HG03025 (cell line): ENCODE measurements around the gene CLEC3B.
"Not testable (repeated sequence)": the region's sequence is repeated elsewhere in the genome, so short reads cannot be mapped to it uniquely, and the experiment has no call there.

Source experiments
- ATAC-seq: cut with Tn5 transposase; IDR thresholded peaks from one replicate; pipeline ENCODE4 v1.9.1; 2021; ENCODE audit warnings: mild to moderate bottlenecking, moderate library complexity; ENCODE audit not compliant: unreplicated experiment, low FRiP score

CLEC3B gene

DNA sequence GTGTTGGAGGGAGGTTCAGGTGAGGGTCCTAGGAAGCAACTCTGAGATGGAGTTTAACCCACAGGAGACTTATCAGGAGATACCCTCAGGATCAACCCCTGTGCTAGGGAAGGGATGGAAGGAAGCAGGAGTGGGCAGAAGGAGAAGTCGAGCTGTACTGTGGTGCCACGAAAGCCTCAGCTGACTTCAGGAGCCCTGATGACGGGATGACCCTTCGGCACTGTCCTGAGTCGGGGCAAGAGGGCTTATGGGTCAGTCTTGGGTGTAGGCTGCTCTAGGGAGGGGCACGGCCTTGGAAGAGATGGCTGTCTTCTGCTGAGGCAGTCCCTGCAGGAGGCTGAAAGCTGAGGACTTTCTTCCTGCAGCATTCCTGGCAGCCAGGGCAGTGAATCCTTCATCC is 7.7 kb downstream of the CLEC3B start:
- ATAC-seq = no peak

GRCh38 chr3:45034612-45035252 is 8.6 kb downstream of the CLEC3B start:
- no peak for ATAC-seq

DNA sequence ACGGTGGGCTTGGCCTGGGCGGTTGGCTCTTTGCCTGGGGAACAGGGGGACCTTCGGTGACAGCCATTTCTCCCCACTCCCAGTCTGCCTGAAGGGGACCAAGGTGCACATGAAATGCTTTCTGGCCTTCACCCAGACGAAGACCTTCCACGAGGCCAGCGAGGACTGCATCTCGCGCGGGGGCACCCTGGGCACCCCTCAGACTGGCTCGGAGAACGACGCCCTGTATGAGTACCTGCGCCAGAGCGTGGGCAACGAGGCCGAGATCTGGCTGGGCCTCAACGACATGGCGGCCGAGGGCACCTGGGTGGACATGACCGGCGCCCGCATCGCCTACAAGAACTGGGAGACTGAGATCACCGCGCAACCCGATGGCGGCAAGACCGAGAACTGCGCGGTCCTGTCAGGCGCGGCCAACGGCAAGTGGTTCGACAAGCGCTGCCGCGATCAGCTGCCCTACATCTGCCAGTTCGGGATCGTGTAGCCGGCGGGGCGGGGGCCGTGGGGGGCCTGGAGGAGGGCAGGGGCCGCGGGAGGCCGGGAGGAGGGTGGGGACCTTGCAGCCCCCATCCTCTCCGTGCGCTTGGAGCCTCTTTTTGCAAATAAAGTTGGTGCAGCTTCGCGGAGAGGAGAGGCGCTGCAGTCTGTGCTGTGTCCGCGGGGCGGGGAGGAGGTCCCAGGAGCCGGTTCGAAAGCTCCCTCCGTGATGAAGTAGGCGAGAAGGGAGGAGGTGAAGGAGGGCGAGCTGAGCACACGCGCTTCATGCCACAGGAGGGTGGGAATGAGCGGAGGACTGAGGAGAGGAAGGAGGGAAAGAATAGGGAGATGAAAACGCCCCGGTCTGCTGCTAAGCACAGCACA is 9.6 kb downstream of the CLEC3B start:
- ATAC-seq = no peak

DNA sequence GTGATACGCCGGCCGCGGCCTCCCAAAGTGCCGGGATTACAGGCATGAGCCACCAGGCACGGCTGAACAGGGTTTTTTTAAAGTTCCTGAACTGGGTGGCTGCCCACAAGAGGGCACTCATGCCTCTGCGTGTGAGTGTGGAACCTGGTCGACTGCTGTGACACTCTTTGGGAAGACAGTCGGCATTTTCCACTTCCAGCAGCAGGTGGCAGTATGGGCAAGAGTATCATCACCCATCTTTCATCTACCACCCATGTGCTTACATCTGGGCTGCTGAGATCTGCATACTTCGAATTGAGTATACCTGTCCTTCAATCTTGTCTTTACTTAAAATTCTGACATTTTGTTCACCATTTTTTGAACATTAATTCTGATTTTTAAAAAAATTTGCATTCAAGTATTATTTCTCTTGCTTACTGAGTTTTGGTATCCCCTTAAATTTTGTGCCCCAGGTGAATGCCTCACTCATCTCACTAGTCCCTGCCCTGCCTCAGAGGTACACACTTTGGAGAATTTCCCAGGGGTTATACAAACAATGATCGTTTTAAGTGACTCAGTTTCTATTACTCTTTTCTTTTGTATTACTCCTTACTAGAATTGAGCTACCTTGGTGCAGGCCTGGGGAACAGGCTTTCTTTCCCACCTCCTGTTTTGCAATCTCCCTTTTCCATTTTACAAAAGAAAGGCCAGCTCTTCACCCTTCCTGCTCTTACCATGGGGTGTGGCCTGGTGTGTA is 11.8 kb downstream of the CLEC3B start:
- peak; percentile 61 for ATAC-seq

- ATAC-seq = no peak
Measured at GRCh38 chr3:45041666-45042065, 15.6 kb downstream of the CLEC3B start.

- no peak for ATAC-seq
Measured at GRCh38 chr3:45042162-45042561, 16.1 kb downstream of the CLEC3B start.

GRCh38 chr3:45043728-45044299 is 17.7 kb downstream of the CLEC3B start:
- no peak for ATAC-seq

GRCh38 chr3:45048244-45048643 is 22.1 kb downstream of the CLEC3B start:
- no peak for ATAC-seq

DNA sequence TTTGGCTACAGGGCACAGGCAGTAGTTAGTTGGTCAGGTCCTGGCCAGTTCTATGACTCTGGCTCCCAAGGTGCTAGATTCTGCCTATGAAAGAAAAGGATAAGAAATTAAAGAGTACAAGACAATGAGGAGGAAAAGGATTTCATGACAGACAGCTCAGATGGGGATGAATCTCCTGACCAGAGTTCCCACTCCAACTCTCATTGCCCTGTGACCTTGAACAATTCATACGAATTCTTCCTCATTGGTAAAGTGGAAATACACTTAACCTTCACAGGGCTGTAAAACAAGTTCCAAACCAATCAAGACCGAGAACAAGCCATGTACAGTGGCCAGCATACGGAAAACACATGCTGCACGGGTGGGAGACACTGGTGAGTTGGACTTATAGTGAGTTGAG is 23.7 kb downstream of the CLEC3B start:
- no peak for ATAC-seq

DNA sequence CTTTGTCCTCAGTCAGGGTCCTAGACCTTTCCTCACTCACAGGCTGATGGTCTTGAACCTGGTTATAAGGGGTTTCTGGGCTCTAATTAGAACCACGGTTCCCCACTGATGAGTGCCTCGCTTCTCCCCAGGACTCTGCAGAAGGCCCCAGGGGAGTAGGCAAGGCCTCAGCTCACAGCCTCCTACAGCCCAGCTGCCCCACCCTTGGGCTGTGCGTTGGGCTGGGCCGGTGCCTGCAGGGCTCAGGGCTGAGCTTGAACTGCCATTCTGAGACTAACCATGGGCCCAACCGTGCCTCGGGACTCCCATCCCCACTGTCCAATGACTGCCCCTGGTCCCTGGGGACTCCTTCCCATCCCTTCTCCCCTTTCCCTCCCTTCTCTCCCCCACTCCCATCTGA is 25.6 kb downstream of the CLEC3B start:
- ATAC-seq = no peak

DNA sequence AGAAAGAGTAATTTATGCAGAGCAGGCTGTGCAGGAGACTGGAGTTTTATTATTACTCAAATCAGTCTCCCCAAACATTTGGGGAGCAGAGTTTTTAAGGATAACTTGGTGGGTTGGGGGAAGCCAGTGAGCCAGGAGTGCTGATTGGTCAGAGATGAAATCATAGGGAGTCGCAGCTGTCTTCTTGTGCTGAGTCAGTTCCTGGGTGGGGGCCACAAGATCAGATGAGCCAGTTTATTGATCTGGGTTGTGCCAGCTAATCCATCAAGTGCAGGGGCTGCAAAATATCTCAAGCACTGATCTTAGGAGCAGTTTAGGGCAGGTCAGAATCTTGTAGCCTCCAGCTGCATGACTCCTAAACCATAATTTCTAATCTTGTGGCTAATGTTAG is 27.7 kb downstream of the CLEC3B start:
- not testable (repeated sequence) for ATAC-seq

- ATAC-seq = no peak
Measured at GRCh38 chr3:45054196-45054857, 28.2 kb downstream of the CLEC3B start.

- ATAC-seq = no peak
Measured at GRCh38 chr3:45055032-45055410, 28.9 kb downstream of the CLEC3B start.

DNA sequence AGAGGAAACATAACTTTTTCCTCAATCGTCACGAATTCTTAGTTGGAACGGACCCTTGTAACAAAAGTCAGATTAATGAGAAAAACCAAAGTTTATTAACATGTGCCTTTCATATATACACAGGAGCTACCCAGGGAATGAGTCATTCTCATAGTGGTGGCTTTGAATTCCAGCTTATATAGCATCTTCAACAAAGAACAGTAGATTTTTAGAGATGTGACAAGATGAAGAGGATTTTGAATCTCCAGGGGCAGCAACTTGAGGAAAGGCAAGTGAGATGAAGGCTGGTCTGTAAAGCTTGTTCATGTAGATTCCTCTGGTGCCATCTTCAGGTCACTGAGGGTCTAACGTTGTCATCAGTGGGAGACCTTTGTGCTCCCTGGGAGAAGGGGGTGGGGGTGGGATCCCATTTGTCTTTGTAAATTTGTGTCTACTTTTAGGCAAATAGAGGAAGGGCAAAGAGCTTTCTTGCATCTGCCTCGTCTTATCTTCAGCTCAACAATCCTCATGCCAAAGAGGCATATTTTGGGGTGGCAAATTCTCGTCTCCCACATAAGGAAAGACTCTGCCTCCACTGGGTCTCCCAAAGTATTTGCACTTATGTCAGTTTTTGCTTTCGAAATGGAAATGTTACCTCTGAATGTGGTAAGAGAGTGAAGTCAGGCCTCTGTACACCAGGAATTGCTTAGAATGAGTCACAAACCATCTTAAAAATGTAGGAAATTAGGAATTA is 29.5 kb downstream of the CLEC3B start:
- no peak for ATAC-seq

DNA sequence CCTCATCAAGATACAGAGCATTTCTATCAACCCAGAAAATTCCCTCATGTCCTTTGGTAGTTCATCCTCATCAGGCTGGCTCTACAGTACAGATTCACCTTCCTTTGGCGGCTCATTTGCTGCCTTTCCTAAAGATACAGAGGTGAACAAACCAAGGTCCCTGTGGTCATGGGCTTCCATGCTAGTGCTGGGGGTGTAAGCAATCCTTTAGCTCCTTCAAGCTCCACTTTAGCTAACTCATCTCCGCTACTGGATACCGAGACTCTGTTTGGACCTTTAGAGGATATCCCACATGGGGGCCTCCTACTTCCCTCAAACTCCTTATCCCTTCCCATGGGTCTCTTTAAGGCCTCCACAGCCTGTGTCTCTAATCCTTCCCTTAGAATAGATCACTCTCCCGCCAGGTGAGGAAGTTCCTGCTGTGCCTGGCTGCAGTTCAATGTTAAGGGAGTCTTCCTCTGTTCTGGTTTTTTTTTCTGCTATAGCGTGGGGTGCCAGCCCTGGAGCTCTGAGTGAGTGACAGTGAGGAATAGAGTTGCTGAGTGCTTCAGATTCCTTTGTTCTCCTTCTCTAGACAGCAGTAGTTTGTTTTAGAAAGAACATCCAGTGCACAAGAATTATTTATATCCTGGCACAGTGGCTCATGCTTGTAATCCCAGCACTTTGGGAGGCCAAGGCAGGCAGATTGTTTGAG is 30.7 kb downstream of the CLEC3B start:
- ATAC-seq = no peak

GRCh38 chr3:45057557-45057956 is 31.5 kb downstream of the CLEC3B start:
- ATAC-seq = no peak

DNA sequence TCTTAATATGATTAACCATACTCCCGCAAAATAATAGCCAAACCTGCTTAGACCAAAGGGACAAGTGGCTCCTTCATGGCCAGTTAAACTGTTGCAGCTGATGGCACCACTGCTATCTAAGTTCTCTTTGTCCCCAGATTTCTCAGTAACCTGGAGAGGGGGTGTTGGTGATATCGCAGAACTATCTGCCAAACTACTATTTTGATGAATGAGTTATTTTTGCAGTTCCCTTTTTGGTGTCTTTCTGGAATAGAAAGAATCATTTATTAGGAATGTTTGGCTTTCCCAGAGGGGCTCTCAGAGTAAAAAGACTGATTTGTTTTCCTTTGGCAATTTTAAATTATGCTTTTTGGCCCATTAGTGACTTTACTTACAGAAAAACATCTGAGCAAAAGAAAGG is 33.0 kb downstream of the CLEC3B start:
- no peak for ATAC-seq

DNA sequence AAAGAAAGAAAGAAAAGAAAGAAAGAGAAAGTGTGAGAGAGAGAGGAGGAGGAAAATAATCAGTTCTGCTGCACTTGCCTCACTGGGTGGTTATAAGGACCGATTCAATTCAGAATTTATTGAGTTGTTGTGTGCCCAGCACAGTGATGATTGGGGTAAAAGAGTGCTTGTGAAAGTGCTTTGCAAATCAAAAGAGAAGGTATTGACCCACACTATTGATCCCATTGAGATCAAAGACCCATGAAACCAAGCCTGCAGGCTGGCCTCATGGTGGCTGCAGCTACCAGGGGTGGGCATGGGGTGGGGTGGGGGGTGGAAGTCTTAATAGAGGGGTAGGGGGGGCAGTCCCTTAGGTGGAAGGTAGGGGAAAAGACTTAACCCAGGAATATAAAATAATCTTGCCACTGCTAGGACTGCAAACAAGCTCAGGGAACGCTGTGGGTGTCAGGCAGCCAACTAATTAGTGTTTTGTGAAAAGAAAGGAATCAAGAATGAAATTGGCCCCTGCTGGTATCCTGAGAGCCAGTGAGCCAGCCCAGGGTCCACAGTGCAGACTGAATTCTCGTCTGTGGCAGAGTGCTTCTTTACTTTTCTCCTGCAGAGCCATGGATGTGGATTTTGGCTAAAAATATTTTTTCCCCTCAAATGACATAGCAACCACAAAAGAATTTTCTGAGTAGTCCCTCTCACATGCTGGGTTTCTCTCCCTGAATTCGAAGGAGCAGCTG is 34.2 kb downstream of the CLEC3B start:
- no peak for ATAC-seq

GRCh38 chr3:45062697-45063070 is 36.6 kb downstream of the CLEC3B start:
- ATAC-seq = no peak
